HG02970 (cell line): ENCODE data around the gene PPP6R1.

Source experiments
- ATAC-seq: cut with Tn5 transposase; IDR thresholded peaks from one replicate; pipeline ENCODE4 v1.9.1; 2021; ENCODE audit warnings: mild to moderate bottlenecking, moderate library complexity, moderate number of reproducible peaks; ENCODE audit not compliant: unreplicated experiment, low FRiP score

Gene PPP6R1

GRCh38 chr19:55283548-55284377, 24.9 kb upstream of the PPP6R1 start, which contains the start of gene BRSK1:
TSS of gene BRSK1 (plus strand) at chr19:55283997. CDS start at chr19:55284443, 446 bp downstream.
- ATAC-seq: no peak

- ATAC-seq: peak; percentile 80
These were observed 21.2 kb upstream of the PPP6R1 start, which contains the start of gene HSPBP1 for GRCh38 chr19:55279770-55280643. TSS of gene HSPBP1 (minus strand) at chr19:55280110. CDS start at chr19:55279608, 502 bp downstream.

GRCh38 chr19:55279340-55279739, 20.5 kb upstream of the PPP6R1 start:
- no peak for ATAC-seq

- ATAC-seq: no peak
These were observed 19.7 kb upstream of the PPP6R1 start for GRCh38 chr19:55278391-55279135.

- no peak for ATAC-seq
These were observed 18.7 kb upstream of the PPP6R1 start for GRCh38 chr19:55277494-55277893.

GRCh38 chr19:55276720-55277430, 18.1 kb upstream of the PPP6R1 start:
- ATAC-seq: no peak

- ATAC-seq: no peak
These were observed 17.3 kb upstream of the PPP6R1 start for GRCh38 chr19:55275851-55276719.

- ATAC-seq: no peak
These were observed 15.3 kb upstream of the PPP6R1 start for GRCh38 chr19:55273978-55274707.

- ATAC-seq: no peak
These were observed 13.3 kb upstream of the PPP6R1 start for GRCh38 chr19:55272142-55272541.

GRCh38 chr19:55270172-55270942, 11.5 kb upstream of the PPP6R1 start:
- ATAC-seq: no peak

GRCh38 chr19:55269299-55269698, 10.5 kb upstream of the PPP6R1 start:
- no peak for ATAC-seq

- ATAC-seq: no peak
These were observed 8.0 kb upstream of the PPP6R1 start for GRCh38 chr19:55266840-55267239.

GRCh38 chr19:55266404-55266803, 7.6 kb upstream of the PPP6R1 start:
- ATAC-seq: no peak

GRCh38 chr19:55265723-55266386, 7.0 kb upstream of the PPP6R1 start:
- no peak for ATAC-seq

GRCh38 chr19:55265173-55265572, 6.4 kb upstream of the PPP6R1 start:
- ATAC-seq: no peak

- ATAC-seq: no peak
These were observed 5.7 kb upstream of the PPP6R1 start for GRCh38 chr19:55264531-55264930.

GRCh38 chr19:55262359-55262758, 3.5 kb upstream of the PPP6R1 start:
- no peak for ATAC-seq
